NB4 (cell line): ENCODE data around the gene FSTL4.

Source experiments
- DNase-seq: peaks from one replicate; pipeline ENCODE4 v3.0.0; 2010; ENCODE audit warnings: low read depth
- H3K4me3 ChIP-seq: one replicate; pipeline ENCODE4 v1.5.1; 2011; ENCODE audit warnings: mild to moderate bottlenecking, low read depth, low read length, moderate library complexity
- MYC ChIP-seq: IDR thresholded peaks from 2 replicates; pipeline ENCODE4 v1.6.1; 2011; ENCODE audit warnings: low read depth, low read length
- POLR2A ChIP-seq: IDR thresholded peaks from 2 replicates; pipeline ENCODE4 v1.6.1; 2011; ENCODE audit warnings: mild to moderate bottlenecking; ENCODE audit not compliant: insufficient read length; ENCODE audit errors: extremely low read depth
- TF ChIP-seq, protein P1 (sequence below): IDR thresholded peaks from one replicate; pipeline ENCODE4 v1.5.1; 2012; ENCODE audit warnings: low read depth, low read length
- TF ChIP-seq, protein P2 (sequence below): IDR thresholded peaks from 2 replicates; pipeline ENCODE4 v1.6.1; 2011; ENCODE audit warnings: low read depth, low read length

FSTL4 gene

DNA sequence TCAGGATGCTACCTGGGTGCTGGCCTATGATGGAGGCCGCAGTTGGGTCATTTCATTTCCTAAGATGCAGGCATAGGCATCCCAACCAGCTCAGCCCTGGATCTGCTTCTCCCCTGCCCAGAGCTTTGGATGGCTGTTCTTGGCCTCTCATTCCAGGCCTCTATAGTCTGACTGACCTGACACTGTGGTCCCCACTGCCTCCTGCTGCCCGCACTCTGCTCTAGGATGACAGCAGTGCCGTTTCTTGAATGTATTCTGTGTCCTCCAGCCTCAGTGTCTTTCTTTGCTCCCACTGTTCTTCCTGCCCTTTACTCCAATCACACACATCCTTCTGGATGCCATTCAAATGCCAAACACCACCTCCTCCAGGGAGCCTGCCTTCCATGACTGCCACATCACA is 324.8 kb downstream of the FSTL4 start:
- TF ChIP-seq, protein P1, sequence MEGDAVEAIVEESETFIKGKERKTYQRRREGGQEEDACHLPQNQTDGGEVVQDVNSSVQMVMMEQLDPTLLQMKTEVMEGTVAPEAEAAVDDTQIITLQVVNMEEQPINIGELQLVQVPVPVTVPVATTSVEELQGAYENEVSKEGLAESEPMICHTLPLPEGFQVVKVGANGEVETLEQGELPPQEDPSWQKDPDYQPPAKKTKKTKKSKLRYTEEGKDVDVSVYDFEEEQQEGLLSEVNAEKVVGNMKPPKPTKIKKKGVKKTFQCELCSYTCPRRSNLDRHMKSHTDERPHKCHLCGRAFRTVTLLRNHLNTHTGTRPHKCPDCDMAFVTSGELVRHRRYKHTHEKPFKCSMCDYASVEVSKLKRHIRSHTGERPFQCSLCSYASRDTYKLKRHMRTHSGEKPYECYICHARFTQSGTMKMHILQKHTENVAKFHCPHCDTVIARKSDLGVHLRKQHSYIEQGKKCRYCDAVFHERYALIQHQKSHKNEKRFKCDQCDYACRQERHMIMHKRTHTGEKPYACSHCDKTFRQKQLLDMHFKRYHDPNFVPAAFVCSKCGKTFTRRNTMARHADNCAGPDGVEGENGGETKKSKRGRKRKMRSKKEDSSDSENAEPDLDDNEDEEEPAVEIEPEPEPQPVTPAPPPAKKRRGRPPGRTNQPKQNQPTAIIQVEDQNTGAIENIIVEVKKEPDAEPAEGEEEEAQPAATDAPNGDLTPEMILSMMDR, result peak; percentile 64
- TF ChIP-seq MYC, result no peak
- peak; percentile 50 for DNase-seq
- H3K4me3 ChIP-seq, result no peak overlapping the region

DNA sequence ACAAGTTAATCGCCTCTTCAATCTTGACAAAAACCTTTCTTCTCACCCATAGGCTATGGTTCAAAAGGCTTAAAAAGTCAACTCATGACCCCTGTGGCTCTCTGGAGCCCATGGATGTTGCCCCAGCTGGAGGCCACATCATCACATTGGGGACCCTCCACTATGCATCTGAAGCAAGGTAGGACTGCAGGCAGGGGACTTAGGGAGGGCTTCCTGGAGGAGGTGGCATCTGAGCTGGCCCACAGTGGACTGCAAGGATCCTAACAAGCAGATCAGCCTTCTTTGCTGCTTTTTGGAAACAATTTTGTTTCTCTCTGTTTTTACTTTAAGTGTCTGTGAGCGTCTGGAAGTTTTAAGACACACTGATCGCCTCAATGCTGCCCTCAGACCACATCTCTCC is 325.9 kb downstream of the FSTL4 start:
- H3K4me3 ChIP-seq, result no peak overlapping the region
- no peak for DNase-seq
- TF ChIP-seq, protein P2, sequence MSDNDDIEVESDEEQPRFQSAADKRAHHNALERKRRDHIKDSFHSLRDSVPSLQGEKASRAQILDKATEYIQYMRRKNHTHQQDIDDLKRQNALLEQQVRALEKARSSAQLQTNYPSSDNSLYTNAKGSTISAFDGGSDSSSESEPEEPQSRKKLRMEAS, result no peak
- TF ChIP-seq, protein P1, result no peak
- TF ChIP-seq MYC (no peak), POLR2A (no peak)

DNA sequence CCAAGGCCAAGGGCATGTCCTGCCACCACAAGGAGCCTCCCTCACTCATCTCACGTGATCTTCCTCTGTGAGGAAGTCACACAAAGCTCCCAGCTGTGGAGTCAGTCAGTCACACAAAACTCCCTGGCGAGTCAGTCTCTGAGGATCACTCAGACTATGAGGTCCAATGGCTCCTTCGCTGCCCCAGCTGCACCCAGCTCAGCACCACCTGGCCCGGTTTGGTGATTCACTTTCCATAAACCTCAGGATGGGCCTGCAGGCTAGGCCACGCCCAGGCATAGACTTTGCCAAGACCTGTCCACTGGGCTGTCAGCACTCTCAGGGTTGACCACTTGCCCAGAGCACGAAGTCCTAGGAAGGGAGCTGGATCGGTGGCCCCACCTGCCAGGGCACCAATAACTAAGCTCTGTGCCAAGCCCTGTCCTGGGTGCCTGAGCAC is 326.7 kb downstream of the FSTL4 start:
- no peak for DNase-seq
- TF ChIP-seq, protein P2, result no peak
- TF ChIP-seq POLR2A (no peak), MYC (no peak)
- TF ChIP-seq, protein P1, result no peak
- no peak overlapping the region for H3K4me3 ChIP-seq

DNA sequence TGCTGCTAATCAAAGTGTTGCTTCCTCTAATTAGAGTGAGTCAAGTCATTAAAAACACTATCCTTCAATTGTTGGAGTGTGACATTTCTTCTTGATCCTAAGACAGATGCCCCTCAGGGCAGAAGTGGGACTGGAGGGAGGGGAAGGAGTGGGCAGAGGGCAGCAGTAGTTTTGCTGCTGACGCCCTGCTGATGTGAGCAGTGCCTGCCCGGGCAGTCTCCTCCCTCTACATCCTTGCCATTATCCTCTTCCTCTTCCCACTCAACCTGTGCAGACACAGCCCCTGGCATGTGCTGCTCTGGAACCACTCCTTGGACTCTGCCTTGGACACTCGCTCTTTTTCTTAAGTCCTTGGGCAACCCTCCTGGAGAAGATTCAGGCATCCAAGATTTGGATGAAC is 328.0 kb downstream of the FSTL4 start:
- no peak for DNase-seq
- H3K4me3 ChIP-seq, result no peak overlapping the region
- TF ChIP-seq MYC (no peak), POLR2A (no peak)
- TF ChIP-seq, protein P2, result no peak
- TF ChIP-seq, protein P1, result no peak

DNA sequence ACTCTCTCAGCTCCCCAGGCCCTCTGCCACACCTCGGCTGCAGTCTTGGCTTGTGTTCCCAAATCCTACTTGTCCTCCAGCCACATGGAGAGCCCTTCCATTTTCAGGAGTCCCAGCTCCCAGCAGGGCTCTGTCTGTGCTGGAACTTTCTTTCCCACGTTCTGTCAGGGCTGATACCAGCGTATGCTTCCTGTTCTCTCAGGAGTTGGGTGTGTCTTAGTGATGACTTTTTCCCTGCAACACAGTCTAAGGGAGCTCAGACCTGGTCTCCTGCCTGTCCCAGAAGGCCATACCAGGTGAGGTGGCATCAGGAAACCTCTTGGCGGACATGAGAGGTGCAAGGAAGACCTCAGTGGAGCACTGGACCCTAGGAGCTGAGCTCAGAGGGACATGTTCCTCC is 334.0 kb downstream of the FSTL4 start:
- TF ChIP-seq POLR2A, result no peak
- TF ChIP-seq MYC, result no peak
- TF ChIP-seq, protein P1, result no peak
- TF ChIP-seq, protein P2, result no peak
- no peak overlapping the region for H3K4me3 ChIP-seq
- DNase-seq, result no peak

DNA sequence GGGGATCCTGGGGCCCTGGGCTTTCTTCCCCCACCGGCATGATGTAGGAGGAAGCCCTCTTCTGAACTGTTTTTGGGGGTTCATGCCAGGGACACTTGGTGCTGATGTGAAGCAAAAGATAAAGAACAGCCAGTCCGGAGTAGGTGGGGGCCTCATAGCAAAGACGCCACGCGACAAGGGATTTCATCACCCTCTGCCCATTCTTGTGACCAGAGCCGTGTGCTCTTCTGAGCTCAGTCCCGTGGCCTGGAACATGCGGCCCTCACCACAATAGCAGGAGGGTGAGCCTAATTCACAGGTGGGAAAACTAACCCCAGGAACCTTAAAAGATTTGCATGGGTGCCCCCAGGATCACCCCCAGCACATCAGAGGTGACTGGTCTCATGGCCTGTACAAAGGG is 334.6 kb downstream of the FSTL4 start:
- DNase-seq, result no peak
- H3K4me3 ChIP-seq, result no peak overlapping the region
- no peak for TF ChIP-seq MYC
- TF ChIP-seq, protein P2, result no peak
- TF ChIP-seq, protein P1, result no peak
- no peak for TF ChIP-seq POLR2A
